ENCODE data around the gene TEPSIN.

The TEPSIN gene

DNA sequence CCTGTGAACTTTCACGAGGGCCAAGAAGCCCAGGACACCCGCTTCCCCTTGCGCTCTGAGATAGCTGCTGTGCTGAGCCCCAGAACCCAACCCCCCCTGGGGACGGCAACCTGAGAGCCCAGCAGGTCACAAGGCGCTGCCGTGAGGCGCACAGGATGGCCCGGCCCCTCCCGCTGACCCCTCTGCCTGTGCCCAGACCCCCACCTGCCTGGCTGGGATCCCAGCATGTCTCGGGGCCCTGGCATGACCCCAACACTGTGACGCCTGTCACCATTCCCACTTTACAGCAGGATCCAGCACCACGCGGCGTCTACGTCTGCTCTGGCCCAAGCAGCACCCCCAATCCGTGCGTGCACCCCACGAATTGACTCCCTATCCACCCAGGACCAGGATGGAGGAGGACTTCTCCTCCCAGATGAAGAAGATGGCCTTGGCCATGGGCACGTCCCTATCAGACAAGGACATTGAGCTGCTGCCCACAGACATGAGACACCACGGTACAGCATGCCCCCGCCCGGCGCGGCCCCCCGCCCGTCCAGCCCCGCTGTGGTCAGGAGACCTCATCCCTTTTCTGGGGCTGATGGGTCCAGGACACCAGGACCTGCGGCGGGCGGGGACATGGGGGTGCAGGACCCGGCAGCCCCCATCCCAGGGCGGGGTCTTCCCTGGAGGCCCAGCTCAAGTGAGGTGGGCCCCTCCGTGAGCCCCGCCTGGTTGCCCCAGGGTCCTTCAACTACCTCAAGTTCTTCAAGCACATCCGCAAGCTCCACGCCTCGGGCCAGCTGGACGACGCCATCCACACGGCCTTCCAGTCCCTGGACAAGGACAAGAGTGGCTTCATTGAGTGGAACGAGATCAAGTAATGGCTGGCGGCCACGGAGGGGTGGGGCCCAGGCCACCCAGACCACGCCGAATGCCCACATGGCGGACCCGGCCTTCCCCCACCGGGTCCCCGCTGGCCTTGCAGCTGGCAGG lies 57.7 kb downstream of the TEPSIN start:
- no peak for DNase-seq

GRCh38 chr17:81179861-81180260 lies 59.0 kb downstream of the TEPSIN start:
- DNase-seq = no peak

DNA sequence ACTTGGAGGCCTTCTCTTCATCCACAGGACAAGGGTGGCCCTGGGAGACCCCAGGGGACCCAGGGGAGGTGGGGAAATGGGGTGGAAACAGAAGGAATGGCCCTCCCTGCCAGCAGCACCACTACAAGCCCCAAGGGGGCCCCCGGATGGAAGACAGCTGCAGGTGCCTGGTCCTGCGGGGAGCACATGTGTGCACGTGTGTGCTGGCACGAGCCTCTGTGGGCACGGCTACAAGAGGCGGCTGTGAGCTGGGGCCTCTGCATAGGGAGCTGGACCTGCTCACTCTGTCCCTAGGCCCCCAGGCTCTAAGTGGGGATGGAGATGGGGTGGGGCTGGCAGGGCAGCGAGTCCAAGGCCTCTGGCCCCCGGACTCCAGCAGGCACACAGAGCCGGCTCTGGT lies 59.6 kb downstream of the TEPSIN start:
- DNase-seq = no peak
